Measurements from ENCODE around the gene SPATA31D1.

DNA sequence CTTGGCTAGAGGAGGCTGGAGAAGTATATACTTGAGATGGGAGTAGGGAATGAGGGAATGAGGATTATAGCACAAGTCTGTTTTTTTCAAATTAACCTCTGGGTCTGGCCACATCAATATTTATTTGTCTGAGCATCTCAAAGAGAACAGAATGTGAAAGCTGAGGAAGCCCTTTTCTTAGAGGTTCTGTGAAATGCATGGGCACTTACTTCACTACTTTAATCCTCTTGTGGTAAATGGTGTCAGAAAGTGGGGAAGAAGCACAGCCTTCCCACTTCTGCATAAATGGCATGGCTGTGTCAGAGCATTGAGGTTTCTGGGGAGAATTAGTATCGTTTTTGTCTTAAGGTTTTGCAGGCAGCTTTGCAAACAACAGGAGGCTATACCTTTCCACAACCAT is 48.6 kb downstream of the SPATA31D1 start:
- TF ChIP-seq, protein P1, sequence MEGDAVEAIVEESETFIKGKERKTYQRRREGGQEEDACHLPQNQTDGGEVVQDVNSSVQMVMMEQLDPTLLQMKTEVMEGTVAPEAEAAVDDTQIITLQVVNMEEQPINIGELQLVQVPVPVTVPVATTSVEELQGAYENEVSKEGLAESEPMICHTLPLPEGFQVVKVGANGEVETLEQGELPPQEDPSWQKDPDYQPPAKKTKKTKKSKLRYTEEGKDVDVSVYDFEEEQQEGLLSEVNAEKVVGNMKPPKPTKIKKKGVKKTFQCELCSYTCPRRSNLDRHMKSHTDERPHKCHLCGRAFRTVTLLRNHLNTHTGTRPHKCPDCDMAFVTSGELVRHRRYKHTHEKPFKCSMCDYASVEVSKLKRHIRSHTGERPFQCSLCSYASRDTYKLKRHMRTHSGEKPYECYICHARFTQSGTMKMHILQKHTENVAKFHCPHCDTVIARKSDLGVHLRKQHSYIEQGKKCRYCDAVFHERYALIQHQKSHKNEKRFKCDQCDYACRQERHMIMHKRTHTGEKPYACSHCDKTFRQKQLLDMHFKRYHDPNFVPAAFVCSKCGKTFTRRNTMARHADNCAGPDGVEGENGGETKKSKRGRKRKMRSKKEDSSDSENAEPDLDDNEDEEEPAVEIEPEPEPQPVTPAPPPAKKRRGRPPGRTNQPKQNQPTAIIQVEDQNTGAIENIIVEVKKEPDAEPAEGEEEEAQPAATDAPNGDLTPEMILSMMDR (conservative IDR thresholded peaks at IDR 0.05; ENCODE audit: low read depth, low read length) = no peak
- TF ChIP-seq EZH2 (IDR thresholded peaks at IDR 0.05; ENCODE audit: borderline replicate concordance, low read depth, low read length, poor library complexity, severe bottlenecking) = no peak

Measured in A673 (cell line).